Stimulated activated CD8-positive, alpha-beta memory T cell treated with anti-CD3 and anti-CD28 coated beads, Interleukin-15, amount 100 ng/mL, for 48 hours (primary cell): ENCODE measurements around the gene TOE1.
"Not testable (repeated sequence)": the region's sequence is repeated elsewhere in the genome, so short reads cannot be mapped to it uniquely, and the experiment has no call there.

ENCODE experiments used
- DNase-seq, 2 donors: peaks; one replicate each; pipeline ENCODE4 v3.0.0-alpha.2; 2020; ENCODE audit warnings: low read depth in 2 of 2

The TOE1 gene

DNA sequence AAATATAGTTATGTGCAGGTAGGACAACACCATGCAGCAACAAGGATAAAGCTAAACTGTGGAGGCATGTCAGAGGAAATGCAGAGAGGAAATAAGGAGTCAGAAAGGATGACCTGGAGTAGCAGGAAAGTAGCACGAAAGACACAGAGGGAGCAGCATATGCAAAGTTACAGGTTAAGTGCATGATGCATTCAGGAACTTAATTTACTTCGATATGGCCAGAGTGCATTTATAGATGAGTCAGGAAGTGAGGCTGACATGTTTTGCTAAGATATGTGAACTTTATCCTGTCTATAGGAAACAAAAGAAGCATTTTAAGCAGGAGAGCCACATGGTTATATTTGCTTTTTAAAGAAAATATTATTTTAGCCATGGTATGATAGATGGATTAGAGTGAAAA lies 15.7 kb downstream of the TOE1 start:
- no peak for DNase-seq

- DNase-seq: no peak
Observed at GRCh38 chr1:45356186-45356585, 16.2 kb downstream of the TOE1 start.

DNA sequence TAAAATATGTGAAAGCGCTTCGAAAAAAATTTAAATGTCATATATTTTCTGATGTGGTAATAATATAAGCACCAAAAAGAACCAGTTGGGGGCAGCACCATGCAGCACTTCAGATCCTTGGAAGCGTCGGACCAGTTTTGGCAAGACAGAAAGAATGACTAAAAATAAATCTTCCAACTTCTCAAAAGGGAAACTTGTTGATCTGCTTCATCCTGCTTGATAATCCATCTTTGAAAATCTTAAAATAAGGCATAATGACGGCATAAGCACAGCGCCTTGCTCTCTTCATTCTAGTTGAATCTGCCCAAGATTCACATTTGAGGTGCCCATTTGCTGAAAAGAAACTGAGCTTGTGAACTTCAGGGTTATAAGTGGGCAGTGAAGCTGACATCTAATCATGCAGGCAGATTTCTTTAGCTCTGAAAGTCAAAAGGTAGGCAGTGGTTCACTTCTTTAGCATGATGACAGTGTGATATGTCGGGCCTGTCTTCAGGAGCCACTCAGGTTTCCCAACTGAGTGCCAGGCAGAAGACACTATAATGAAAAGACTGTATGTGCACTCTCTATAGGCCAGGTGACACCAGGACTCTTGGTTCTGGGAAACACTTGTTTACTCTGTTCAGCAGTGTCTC lies 20.0 kb downstream of the TOE1 start:
- DNase-seq: no peak

- DNase-seq: not testable (repeated sequence)
Observed at GRCh38 chr1:45360981-45361380, 21.0 kb downstream of the TOE1 start.

- no peak for DNase-seq
Observed at GRCh38 chr1:45364294-45364693, 24.3 kb downstream of the TOE1 start.

GRCh38 chr1:45365051-45365450 lies 25.1 kb downstream of the TOE1 start:
- DNase-seq: no peak

GRCh38 chr1:45370575-45370974 lies 30.6 kb downstream of the TOE1 start:
- DNase-seq: no peak

DNA sequence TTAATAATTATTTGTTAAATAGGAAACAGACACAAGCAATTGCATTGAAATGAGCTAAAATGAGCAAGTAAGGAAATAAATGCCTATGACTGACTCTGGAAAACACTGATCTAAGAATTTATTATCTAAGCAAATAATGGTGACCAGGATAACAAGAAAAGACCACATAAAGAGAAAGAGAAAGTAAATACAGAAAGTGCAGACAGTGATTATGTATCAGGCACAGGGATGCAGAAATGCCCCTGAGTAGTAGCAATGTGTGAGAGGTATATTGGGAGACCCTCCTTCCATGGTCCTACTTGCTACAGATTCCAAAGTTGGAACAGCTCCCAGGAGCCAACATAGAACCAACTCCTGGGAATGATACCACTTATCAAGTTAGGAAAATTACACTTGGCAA lies 33.6 kb downstream of the TOE1 start:
- no peak for DNase-seq

- DNase-seq: no peak
Observed at GRCh38 chr1:45375104-45376090, 35.4 kb downstream of the TOE1 start.

GRCh38 chr1:45378184-45378583 lies 38.2 kb downstream of the TOE1 start:
- no peak for DNase-seq

DNA sequence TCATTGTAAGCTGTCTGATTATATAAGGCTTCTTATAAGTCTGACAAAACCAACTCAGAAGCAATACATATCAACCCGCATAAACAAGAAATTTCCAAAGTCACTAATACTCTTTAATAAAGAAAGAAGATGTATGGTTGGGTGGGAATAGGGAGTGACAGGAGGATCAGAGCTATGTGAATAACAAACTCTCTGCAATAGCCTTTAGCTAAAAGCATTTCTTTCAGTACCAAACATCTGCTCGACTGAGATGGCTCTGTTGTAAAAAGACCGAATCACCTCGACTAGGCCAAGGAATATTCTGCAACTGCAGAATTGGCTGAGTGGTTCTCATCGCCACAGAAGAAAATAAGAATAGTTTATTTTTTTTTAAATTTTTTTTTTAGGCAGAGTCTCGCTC lies 39.6 kb downstream of the TOE1 start:
- no peak for DNase-seq

DNA sequence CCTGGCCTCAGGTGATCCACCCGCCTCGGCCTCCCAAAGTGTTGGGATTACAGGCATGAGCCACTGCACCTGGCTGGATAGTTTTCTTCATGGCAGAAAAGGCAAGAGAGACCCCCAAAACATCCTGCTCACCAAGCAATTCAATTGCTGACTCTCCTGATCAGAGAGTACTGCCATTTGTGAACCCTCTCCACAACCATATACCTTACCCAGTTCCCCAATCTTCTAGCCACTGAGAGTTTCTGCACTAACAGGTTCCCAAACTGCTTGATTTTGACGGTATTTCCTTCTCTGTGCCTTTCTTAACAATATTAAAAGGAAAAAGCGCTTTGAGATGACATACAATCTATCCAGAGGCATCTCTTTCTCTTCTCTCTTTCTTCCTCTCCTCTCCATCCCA lies 40.2 kb downstream of the TOE1 start:
- no peak for DNase-seq

DNA sequence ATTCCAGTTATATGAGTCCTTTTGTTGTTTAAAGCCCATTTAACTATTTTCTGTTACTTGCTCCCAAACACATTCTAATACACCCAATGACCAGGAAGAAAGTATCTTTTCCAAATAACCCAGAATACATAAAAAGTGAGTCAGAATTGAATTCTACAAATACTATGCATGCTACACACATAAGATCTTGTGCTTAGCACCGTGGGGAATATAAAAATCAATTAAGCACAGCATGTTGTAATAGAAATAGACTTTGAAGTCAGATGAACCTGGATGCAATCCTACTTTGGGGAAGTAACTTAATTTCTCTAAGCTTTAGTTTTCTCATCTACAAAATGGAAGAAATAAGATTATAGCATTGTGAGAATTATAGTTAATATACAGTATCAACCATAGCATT lies 40.8 kb downstream of the TOE1 start:
- no peak for DNase-seq

- DNase-seq: no peak
Observed at GRCh38 chr1:45381243-45381642, 41.3 kb downstream of the TOE1 start.

GRCh38 chr1:45383191-45383590 lies 43.2 kb downstream of the TOE1 start:
- DNase-seq: no peak

DNA sequence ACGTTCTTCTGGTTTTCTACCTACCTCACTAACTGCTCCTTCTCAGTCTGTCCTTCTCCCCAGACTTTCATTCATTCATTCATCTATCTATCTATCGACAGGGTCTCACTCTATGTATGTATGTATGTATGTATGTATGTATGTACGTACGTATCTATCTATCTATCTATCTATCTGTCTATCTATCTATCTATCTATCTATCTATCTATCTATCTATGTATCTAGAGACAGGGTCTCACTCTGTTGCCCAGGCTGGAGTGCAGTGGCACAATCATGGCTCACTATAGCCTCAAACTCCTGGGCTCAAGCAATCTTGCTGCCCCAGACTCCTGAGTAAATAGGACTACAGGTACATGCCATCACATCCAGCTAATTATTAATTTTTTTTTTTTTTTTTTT lies 44.2 kb downstream of the TOE1 start:
- not testable (repeated sequence) for DNase-seq

DNA sequence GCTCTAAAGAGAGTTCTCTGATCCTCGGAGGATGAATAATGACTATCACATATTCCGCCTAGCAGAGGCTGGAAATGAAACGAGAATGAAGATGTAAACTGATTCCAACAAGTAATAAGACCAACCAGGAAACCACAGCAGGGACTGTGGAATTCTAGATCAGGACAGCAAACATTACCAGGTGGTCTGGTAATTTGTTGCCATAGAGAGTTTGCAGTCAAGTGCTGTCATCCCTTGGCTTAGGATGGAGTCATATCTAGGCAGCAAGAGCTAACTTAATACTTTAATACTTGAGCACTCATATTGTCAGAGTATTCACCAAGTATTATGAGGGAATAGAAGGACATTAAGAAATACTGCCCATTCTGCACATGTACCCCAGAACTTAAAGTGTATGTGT lies 45.3 kb downstream of the TOE1 start:
- no peak for DNase-seq

DNA sequence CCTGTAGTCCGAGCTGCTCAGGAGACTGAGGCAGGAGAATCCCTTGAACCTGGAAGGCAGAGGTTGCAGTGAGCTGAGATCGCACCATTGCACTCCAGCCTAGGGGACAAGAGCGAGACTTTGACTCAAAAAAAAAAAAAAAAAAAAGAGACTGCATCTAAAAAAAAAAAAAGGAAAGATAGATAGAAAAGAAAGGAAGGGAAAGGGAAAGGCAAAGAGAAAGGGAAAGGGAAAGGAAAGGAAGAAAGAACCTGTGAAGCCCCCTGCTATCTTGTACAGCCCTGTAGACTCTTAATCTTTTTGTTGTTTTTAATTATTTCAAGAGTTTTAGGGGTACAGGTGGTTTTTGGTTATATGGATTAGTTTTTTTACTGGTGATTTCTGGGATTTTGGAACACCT lies 46.2 kb downstream of the TOE1 start:
- DNase-seq: no peak
